Osteocyte (in vitro differentiated cells): ENCODE data around the gene ACOX1. TPM values are rescaled to one million over a fixed set of nuclear protein-coding genes. Genes with fewer than 3 reads are reported as not detected.

Experiments used
- DNase-seq: peaks from one replicate; pipeline ENCODE4 v3.0.0; 2021; ENCODE audit warnings: mixed read lengths; ENCODE audit not compliant: unreplicated experiment; ENCODE audit errors: extremely low spot score
- H3K27ac Mint-ChIP-seq: one replicate; pipeline ENCODE4 v1.8.0; 2021; ENCODE audit warnings: mild to moderate bottlenecking, mixed read lengths; ENCODE audit not compliant: unreplicated experiment
- H3K27me3 Mint-ChIP-seq: one replicate; pipeline ENCODE4 v1.8.0; 2021; ENCODE audit warnings: mixed read lengths; ENCODE audit not compliant: unreplicated experiment
- H3K36me3 Mint-ChIP-seq: one replicate; pipeline ENCODE4 v1.8.0; 2021; ENCODE audit warnings: mixed read lengths; ENCODE audit not compliant: unreplicated experiment
- H3K4me1 Mint-ChIP-seq: one replicate; pipeline ENCODE4 v1.8.0; 2021; ENCODE audit warnings: mixed read lengths; ENCODE audit not compliant: unreplicated experiment
- H3K4me3 Mint-ChIP-seq: one replicate; pipeline ENCODE4 v1.8.0; 2021; ENCODE audit warnings: mild to moderate bottlenecking, moderate library complexity, mixed read lengths; ENCODE audit not compliant: unreplicated experiment
- H3K9me3 Mint-ChIP-seq: one replicate; pipeline ENCODE4 v1.8.0; 2021; ENCODE audit warnings: mixed read lengths; ENCODE audit not compliant: unreplicated experiment
- total RNA-seq: library from RNA; stranded (reverse); gene quantifications from 2 replicates; pipeline ENCODE4 v1.2.1, GENCODE V29; 2021
- TF ChIP-seq, protein P1 (sequence below): fragments of 200-600 bp; sonication (generic); IDR thresholded peaks from 2 replicates; pipeline ENCODE4 v1.5.0; 2021; ENCODE audit warnings: antibody characterized with exemption, mild to moderate bottlenecking, moderate library complexity

The ACOX1 gene
- total RNA-seq, 1 donor from 2014 or later, result 48.0 TPM

DNA sequence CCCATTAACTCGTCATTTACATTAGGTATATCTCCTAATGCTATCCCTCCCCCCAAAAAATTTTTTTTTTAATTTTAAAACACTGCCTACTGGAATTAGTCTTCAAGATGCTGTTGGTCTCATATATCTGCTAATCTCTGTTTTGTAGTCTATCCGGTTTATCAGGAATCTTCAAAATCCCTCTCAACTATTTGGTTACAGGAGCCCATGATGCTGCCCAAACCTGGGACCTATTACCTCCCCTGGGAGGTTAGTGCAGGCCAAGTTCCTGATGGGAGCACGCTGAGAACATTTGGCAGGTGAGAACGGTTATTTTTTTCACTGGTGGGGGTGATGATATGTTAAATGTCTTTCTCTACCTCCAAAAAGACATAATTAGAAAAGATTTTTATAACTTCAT is 7.0 kb upstream of the ACOX1 start:
- Mint-ChIP-seq H3K36me3 (peaks cover 6% of the 10 kb centered on the region), H3K4me1 (peaks cover 19% of the 10 kb centered on the region), H3K27me3 (no peaks in the 10 kb centered on the region), H3K4me3 (no peak overlapping the region), H3K9me3 (no peaks in the 10 kb centered on the region), H3K27ac (no peak overlapping the region)
- TF ChIP-seq, protein P1, sequence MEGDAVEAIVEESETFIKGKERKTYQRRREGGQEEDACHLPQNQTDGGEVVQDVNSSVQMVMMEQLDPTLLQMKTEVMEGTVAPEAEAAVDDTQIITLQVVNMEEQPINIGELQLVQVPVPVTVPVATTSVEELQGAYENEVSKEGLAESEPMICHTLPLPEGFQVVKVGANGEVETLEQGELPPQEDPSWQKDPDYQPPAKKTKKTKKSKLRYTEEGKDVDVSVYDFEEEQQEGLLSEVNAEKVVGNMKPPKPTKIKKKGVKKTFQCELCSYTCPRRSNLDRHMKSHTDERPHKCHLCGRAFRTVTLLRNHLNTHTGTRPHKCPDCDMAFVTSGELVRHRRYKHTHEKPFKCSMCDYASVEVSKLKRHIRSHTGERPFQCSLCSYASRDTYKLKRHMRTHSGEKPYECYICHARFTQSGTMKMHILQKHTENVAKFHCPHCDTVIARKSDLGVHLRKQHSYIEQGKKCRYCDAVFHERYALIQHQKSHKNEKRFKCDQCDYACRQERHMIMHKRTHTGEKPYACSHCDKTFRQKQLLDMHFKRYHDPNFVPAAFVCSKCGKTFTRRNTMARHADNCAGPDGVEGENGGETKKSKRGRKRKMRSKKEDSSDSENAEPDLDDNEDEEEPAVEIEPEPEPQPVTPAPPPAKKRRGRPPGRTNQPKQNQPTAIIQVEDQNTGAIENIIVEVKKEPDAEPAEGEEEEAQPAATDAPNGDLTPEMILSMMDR, result no peak
- DNase-seq, result no peak

DNA sequence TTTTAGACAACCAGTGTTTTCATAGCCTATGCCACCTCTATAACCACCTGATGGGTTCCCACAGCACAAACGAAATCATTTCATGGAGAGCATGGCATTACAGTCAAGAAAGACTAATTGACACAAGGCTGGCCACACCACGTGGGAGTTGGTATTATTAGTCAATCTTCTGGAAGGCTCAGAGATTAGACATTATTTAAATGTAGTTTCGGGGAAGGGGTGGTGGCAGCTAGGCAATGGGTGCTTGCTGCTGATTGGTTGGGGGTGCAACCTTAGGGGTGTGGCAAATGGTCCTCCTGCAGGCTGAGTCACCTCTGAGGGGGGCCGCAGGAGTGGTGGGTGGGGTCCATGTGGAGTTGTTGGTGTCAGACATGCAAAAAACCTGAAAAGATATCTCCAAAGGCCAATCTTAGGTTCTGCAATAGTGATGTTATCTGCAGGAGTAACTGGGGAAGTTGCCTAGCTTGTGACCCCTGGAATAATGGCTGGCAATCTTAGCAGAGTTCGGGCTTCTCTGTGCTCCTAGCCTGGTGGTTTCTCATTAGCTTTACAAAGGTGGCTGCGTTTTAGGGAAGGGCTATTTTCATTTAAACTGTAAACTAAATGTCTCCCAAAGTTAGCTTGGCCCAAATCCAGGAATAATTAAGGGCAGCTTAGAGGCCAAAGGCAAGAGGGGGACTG is 4.7 kb upstream of the ACOX1 start:
- Mint-ChIP-seq H3K4me3 (no peak overlapping the region), H3K27ac (no peak overlapping the region), H3K9me3 (no peaks in the 10 kb centered on the region), H3K36me3 (peaks cover 6% of the 10 kb centered on the region), H3K4me1 (peaks cover 34% of the 10 kb centered on the region), H3K27me3 (no peaks in the 10 kb centered on the region)
- TF ChIP-seq, protein P1, result no peak
- no peak for DNase-seq

DNA sequence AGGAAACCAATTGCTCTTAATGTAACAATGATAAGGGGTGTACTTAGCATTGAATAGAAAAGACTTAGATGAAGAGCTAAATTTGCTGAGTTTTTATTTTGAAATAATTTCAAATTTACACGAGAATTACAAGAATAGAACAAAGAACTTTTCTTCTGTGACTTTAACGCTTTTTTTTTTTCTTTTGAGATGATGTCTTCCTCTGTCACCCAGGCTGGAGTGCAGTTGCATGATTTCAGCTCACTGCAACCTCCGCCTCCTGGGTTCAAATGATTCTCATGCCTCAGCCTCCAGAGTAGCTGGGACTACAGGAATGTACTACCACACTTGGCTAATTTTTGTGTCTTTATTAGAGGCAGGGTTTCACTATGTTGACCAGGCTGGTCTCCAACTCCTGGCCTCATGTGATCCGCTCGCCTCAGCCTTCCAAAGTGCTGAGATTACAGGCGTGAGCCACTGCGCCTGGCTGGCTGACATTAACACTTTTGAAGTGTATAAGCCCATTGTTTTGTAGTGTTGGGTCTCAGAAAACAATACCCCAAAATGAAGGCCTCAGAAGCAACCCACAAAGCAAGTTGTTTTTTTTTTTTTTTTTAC is 2.2 kb upstream of the ACOX1 start:
- H3K4me1 Mint-ChIP-seq, result peaks cover 53% of the 10 kb centered on the region
- no peaks in the 10 kb centered on the region for H3K9me3 Mint-ChIP-seq
- peak overlapping the region; percentile 100 for H3K27ac Mint-ChIP-seq
- H3K36me3 Mint-ChIP-seq, result peaks cover 3% of the 10 kb centered on the region
- H3K27me3 Mint-ChIP-seq, result no peaks in the 10 kb centered on the region
- TF ChIP-seq, protein P1, result no peak
- peak overlapping the region; percentile 94 for H3K4me3 Mint-ChIP-seq
- DNase-seq, result no peak

DNA sequence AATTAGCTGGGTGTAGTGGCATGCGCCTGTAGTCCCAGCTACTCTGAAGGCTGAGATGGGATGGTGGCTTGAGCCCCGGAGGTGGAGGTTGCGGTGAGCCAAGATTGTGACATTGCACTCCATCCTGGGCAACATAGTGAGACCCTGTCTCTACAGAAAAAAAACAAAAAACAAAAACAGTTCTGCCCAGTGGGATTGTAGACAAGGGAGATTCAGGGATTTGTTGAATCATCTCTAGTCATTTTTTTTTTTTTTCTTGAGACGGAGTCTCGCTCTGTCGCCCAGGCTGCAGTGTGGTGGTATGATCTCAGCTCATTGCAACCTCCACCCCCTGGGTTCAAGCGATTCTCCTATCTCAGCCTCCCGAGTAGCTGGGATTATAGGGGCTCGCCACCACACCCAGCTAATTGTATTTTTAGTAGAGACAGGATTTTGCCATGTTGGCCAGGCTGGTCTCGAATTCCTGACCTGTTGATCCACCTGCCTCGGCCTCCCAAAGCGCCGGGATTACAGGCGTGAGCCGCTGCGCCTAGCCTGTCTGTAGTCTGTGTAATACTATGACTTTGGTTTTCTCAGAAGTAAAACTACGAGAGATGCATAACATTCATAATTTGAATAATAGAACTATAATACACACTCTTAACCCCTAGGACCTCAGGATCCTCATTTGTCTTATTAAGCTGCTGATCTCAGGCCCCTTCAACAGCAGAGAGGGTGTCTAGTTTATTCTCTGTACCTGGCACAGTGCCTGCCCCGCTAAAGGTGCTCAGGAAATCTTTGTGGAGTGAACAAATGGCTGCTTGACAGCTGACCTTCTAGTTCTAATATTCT is 1.4 kb upstream of the ACOX1 start:
- DNase-seq, result no peak
- no peaks in the 10 kb centered on the region for H3K27me3 Mint-ChIP-seq

More for the DNA sequence above, 1.4 kb upstream of the ACOX1 start:
- Mint-ChIP-seq H3K36me3 (peaks cover 1% of the 10 kb centered on the region), H3K9me3 (no peaks in the 10 kb centered on the region), H3K27ac (peak overlapping the region; percentile 100), H3K4me1 (peaks cover 60% of the 10 kb centered on the region), H3K4me3 (peak overlapping the region; percentile 94)
- TF ChIP-seq, protein P1, result no peak
